GM23338 (cell line): ENCODE data around the gene C11orf42.

Experiments used
- CREB1 ChIP-seq: fragments of 250-450 bp; sonication (Bioruptor Pico); IDR thresholded peaks from 2 replicates; pipeline ENCODE4 v1.5.0; 2020; ENCODE audit warnings: low read depth, mild to moderate bottlenecking, moderate library complexity
- ETS1 ChIP-seq: IDR thresholded peaks from 2 replicates; pipeline ENCODE4 v1.6.1; 2016; ENCODE audit warnings: antibody characterized with exemption
- EZH2 ChIP-seq: fragments of 200-600 bp; sonication (generic); IDR thresholded peaks from one replicate; pipeline ENCODE4 v1.8.0; 2017; ENCODE audit warnings: antibody characterized with exemption, mild to moderate bottlenecking, low read depth; ENCODE audit not compliant: unreplicated experiment
- EZH2phosphoT487 ChIP-seq: fragments of 200-600 bp; sonication (generic); IDR thresholded peaks from one replicate; pipeline ENCODE4 v1.8.1; 2018; ENCODE audit warnings: antibody characterized with exemption; ENCODE audit not compliant: unreplicated experiment
- JUNB ChIP-seq: IDR thresholded peaks from one replicate; pipeline ENCODE4 v1.6.1; 2016; ENCODE audit warnings: antibody characterized with exemption; ENCODE audit not compliant: unreplicated experiment
- POLR2AphosphoS5 ChIP-seq: IDR thresholded peaks from 2 replicates; pipeline ENCODE4 v1.6.1; 2016; ENCODE audit warnings: antibody characterized with exemption, low read depth
- REST ChIP-seq: IDR thresholded peaks from one replicate; pipeline ENCODE4 v1.6.1; 2018; ENCODE audit warnings: antibody characterized with exemption; ENCODE audit not compliant: unreplicated experiment
- ZNF114 ChIP-seq: fragments of 250-450 bp; sonication (Bioruptor Pico); IDR thresholded peaks from 2 replicates; pipeline ENCODE4 v1.5.0; 2020; ENCODE audit warnings: mild to moderate bottlenecking, moderate library complexity
- ZNF331 ChIP-seq: fragments of 250-450 bp; sonication (Bioruptor Pico); IDR thresholded peaks from 2 replicates; pipeline ENCODE4 v1.5.0; 2020; ENCODE audit warnings: low read depth, mild to moderate bottlenecking, moderate library complexity
- TF ChIP-seq, protein P1 (sequence below), 2 experiments: fragments of 200-600 bp in 1 of 2; sonication (generic) in 1 of 2; conservative IDR thresholded peaks; 2 replicates each; pipeline versions ENCODE4 v1.5.1 to v1.6.1; 2016 to 2017; ENCODE audit warnings: antibody characterized with exemption in 2 of 2, low read depth in 2 of 2, mild to moderate bottlenecking in 2 of 2, moderate library complexity in 1 of 2

DNA sequence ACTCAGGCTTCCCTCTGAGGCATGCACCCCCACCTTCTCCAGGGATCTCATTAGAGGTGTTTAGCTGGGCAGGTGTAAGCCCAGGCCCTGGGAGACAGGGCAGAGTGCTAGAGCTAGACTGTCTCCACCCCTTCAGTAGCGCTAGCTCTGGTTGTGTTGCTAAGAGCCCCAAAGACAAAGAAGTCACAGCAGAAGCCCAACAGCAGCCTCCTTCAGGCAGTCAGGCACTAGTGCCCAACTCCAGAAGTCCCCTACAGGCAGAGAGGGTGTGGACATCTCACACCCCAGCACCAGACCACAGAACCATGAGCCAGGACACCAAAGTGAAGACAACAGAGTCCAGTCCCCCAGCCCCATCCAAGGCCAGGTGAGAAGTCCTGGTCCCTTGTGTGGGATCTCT is 33.5 kb downstream of the C11orf42 start, which contains the start of gene CNGA4:
- no peak for TF ChIP-seq CREB1 (CRISPR knock-in tag)
- TF ChIP-seq, protein P1, sequence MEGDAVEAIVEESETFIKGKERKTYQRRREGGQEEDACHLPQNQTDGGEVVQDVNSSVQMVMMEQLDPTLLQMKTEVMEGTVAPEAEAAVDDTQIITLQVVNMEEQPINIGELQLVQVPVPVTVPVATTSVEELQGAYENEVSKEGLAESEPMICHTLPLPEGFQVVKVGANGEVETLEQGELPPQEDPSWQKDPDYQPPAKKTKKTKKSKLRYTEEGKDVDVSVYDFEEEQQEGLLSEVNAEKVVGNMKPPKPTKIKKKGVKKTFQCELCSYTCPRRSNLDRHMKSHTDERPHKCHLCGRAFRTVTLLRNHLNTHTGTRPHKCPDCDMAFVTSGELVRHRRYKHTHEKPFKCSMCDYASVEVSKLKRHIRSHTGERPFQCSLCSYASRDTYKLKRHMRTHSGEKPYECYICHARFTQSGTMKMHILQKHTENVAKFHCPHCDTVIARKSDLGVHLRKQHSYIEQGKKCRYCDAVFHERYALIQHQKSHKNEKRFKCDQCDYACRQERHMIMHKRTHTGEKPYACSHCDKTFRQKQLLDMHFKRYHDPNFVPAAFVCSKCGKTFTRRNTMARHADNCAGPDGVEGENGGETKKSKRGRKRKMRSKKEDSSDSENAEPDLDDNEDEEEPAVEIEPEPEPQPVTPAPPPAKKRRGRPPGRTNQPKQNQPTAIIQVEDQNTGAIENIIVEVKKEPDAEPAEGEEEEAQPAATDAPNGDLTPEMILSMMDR (conservative IDR thresholded peaks at IDR 0.05; ENCODE audit: low read depth in 2 of 2), result no peak
- TF ChIP-seq ETS1, result no peak
- TF ChIP-seq POLR2AphosphoS5, result no peak
- TF ChIP-seq EZH2phosphoT487, result no peak
- no peak for TF ChIP-seq REST
- TF ChIP-seq EZH2, result no peak
- TF ChIP-seq ZNF114 (CRISPR knock-in tag), result no peak
- TF ChIP-seq ZNF331, result no peak
- TF ChIP-seq JUNB, result no peak
